Astrocyte (in vitro differentiated cells and primary cell): ENCODE data around the gene TRIM9.

Source experiments
- EZH2 ChIP-seq: IDR thresholded peaks from 2 replicates; pipeline ENCODE4 v1.6.1; 2012; ENCODE audit warnings: mild to moderate bottlenecking, low read length, inconsistent platforms; ENCODE audit not compliant: insufficient read depth
- TF ChIP-seq, protein P1 (sequence below): IDR thresholded peaks from 2 replicates; pipeline ENCODE4 v1.5.1; 2011; ENCODE audit warnings: low read depth, mild to moderate bottlenecking, inconsistent platforms, low read length, moderate library complexity; ENCODE audit not compliant: insufficient read depth

DNA sequence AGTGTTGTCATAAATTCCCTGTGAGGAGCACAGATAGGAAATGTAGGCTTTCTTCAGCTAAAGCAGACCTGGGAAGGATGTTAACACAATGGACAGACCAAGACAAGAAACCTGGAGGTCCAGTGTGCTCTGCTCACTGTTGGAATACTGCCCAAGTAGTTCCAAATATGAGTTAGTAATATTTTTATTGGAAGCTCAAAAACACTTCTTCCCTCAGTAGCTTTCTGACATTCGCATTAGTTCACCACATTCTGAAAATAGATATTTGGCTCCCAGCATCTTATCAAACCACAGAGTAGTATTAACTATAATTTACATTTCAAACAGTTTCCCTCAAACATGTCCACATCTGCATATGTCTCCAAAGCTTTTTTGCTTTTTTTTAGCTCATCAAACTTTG is 75.8 kb downstream of the TRIM9 start:
- no peak for TF ChIP-seq EZH2
- TF ChIP-seq, protein P1, sequence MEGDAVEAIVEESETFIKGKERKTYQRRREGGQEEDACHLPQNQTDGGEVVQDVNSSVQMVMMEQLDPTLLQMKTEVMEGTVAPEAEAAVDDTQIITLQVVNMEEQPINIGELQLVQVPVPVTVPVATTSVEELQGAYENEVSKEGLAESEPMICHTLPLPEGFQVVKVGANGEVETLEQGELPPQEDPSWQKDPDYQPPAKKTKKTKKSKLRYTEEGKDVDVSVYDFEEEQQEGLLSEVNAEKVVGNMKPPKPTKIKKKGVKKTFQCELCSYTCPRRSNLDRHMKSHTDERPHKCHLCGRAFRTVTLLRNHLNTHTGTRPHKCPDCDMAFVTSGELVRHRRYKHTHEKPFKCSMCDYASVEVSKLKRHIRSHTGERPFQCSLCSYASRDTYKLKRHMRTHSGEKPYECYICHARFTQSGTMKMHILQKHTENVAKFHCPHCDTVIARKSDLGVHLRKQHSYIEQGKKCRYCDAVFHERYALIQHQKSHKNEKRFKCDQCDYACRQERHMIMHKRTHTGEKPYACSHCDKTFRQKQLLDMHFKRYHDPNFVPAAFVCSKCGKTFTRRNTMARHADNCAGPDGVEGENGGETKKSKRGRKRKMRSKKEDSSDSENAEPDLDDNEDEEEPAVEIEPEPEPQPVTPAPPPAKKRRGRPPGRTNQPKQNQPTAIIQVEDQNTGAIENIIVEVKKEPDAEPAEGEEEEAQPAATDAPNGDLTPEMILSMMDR = no peak
